WI38 (cell line): ENCODE data around the gene COL18A1.
"Not testable (repeated sequence)": the region's sequence is repeated elsewhere in the genome, so short reads cannot be mapped to it uniquely, and the experiment has no call there.

ENCODE experiments used
- H3K4me3 ChIP-seq: 2 replicates; pipeline ENCODE4 v1.5.1; 2011; ENCODE audit warnings: low read depth, mild to moderate bottlenecking, control low read depth, low read length
- TF ChIP-seq, protein P1 (sequence below): IDR thresholded peaks from 2 replicates; pipeline ENCODE4 v1.5.1; 2012; ENCODE audit warnings: low read depth, mild to moderate bottlenecking, control low read depth, low read length

Gene COL18A1

DNA sequence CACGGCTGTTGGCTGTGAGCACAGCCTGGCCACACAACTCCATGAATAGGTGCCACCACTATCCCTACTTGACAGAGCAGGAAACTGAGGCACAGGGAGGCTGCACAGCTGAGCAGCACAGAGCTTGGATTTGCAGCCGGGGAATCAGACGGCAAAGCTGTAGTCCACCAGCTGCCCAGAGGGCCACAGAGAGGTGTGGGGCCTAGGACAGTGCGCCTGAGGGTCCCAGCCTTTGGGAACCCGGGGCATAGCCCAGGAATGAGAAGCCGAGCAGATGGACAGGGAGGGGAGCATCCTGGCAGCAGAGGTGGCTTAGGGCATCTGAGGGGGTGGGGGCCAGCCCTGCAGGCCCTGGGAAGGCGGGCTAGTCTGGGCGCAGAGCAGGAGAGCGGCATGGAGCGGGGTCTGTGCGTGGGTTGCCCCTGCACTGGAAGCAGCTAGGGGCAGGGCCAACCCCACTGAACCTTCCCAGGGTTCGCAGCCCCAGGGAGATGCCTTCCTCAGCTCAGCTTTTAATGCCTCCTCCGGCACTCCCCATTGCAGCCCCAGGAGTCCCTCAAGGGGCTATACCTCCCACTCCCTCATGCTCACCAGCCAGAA, 46.2 kb upstream of the COL18A1 start:
- TF ChIP-seq, protein P1, sequence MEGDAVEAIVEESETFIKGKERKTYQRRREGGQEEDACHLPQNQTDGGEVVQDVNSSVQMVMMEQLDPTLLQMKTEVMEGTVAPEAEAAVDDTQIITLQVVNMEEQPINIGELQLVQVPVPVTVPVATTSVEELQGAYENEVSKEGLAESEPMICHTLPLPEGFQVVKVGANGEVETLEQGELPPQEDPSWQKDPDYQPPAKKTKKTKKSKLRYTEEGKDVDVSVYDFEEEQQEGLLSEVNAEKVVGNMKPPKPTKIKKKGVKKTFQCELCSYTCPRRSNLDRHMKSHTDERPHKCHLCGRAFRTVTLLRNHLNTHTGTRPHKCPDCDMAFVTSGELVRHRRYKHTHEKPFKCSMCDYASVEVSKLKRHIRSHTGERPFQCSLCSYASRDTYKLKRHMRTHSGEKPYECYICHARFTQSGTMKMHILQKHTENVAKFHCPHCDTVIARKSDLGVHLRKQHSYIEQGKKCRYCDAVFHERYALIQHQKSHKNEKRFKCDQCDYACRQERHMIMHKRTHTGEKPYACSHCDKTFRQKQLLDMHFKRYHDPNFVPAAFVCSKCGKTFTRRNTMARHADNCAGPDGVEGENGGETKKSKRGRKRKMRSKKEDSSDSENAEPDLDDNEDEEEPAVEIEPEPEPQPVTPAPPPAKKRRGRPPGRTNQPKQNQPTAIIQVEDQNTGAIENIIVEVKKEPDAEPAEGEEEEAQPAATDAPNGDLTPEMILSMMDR, result no peak
- no peak overlapping the region for H3K4me3 ChIP-seq

DNA sequence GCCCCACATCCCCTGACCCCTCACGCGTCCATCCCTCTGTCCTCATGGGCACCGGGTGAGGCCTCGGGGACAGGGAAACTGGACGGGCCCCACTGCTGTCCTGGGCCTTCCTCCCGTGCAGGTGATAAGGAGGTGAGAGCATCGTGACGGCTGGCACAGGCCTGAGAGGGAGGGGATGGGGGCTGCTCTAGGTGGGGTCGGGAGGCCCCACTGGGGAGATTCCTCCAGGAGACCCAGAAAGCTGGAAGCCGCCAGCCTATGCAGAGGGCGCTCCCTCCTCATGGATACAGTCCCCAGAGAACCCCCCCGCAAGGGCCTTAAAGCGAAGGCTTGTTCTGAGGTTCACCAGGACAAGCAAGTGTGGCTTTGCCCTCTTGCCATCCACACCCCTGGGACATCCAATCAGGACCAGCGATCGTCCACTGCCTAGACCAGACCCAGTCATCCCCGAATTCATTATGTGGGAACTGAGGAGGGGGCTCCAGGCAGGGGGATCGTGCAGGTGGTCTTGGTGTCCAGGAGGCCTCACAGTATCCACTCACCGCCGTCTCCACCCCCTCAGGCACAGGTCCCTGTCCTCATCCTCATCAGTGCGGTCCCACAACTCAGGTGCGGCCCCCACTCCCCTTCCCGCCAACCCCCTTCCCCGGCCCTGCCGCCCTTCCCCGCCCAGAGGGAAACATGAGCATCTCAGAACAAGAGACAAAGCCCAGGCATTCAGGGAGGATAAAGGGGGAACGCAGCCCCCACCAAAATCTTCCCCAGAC, 45.3 kb upstream of the COL18A1 start:
- no peak overlapping the region for H3K4me3 ChIP-seq

DNA sequence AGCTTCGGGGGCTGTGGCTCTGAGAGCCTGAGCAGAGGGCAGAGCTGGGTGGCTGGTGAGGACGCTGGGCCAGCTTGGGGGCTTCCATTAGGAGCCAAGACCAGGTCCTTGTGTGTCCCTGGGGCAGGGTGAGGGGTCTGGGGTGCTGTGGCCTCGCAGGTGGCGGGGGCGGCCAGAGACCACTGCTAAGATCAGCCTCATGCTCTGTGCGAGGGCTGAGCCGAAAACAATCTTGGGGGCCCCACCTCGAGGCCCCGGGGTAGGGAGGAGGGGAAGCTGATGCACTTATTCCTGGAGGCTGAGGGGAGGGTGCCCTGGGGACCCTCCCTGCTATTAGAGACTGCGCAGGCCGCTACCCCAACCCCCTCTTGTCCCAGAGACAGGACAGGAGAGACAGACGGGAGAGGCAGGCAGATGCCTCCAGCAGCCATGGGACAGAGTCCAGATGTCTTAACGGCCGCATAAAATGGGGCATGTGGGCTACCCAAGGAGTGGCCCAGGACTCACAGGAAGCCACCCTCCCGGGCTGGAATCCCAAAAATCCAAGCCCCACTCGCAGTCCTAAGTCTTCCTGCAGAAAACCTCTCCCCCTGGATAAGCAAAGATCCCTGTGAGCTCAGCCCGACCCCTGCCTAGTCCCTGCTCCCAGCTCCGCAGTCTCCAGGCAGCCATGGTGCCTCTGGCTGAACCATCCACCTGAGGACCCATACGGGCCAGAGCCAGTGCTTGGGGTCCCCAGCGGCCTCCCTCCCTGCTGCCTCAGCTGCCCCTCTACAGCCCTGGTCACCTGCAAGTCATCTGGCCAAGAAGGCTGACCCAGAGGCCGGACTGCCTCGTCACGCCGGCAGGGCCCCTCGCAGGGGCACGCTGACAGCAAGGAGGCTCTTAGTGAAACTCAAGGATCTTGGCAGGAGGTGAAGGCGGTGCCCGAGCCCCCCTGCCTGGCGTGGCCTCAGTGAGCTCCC, 43.6 kb upstream of the COL18A1 start:
- TF ChIP-seq, protein P1, result no peak
- no peak overlapping the region for H3K4me3 ChIP-seq

More for the DNA sequence above, 45.3 kb upstream of the COL18A1 start:
- TF ChIP-seq, protein P1, result no peak

DNA sequence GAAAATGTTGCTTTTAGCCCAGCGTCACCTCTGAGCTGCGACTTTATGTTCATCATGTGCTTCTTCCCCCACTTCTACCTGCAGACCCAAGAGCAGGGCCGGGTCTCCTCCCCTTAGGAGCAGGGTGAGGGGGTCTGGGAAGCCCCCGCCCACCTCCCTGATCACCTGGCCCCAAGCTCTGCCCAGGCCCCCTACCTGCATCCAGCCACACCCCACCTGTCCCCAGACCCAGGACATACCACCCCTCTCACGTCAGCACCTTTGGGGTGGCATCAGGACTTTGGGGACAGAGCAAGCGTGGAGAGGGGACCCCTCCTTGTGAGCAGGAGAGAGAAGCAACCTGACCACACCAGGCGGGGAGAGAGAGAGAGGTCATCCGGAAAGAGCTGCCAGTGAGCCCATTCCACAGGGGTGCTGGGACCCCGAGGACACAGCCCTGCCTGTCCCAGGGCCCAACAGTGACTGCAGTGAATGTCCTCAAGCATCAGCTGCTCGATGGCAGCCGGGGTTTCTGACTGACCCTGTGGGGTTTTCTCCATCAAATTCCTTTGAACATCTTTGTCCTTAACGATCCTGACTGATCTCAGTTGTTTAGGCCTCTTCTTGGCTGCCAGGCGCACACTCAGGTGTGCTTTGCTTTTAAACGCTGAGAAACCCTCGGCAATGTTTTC, 42.8 kb upstream of the COL18A1 start:
- TF ChIP-seq, protein P1, result no peak
- no peak overlapping the region for H3K4me3 ChIP-seq

DNA sequence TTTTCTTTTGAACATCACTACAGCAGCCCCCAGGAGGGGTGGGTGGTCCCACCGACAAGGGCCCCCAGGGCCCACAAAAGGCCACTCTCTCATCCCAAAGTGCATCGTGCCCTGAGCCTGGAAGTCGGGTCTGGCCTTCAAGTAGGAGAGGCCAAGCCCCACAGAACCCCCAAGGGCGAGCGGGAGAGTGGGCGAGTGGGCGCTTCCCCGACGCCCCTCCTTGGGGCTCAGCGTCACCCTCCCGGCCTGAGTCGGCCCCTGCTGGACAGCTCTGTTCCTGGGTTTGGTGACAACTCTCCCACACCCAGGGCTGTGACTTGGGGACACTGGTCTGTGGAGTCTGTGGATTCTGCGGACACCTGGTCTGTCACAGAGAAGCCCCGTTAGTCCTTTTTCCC, 42.2 kb upstream of the COL18A1 start:
- TF ChIP-seq, protein P1, result no peak
- H3K4me3 ChIP-seq, result no peak overlapping the region

DNA sequence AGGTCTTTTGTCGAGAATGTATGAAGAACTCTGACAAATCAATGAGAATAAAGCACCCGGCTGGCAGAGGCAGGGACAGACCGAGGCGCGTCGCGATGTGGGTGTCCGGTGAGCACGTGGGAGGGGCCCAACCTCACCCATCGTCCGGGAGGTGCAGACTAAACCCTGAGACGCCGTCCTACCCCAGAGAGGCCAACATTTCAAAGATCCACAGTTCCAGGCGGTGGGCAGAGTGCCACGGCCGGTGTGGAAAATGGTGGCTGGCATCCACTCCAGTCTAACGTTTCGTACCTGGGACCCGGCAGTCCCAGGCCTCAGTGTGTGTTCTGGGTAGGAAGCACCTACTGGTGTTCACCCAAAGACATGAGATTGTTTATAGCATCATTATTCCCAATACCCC, 41.7 kb upstream of the COL18A1 start:
- not testable (repeated sequence) for H3K4me3 ChIP-seq

DNA sequence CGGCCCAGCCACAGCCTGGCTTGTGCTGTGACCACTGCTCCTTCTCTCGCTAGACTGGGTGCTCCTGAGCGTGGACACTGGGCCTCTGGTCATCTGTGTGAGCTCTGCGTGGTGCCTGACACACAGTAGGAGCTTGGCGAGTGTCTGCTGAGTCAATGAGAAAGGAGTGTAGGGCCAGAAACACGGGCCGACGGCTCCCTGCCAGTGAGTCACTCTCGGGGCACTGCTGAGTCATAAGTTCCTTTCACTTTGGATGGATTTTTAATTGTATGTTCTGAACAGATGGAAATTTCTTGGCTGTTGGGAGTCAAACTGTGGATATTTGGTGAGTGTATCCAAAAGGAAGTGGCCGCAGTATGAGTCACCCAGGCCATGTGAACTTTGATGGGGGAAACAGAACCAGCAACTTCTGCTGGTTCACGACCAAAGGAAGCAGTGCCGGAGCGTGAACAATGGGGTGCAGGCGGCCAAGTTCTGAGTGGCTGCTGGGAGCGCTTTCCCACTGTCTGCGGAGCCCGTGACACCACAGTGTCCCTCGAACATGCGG, 41.0 kb upstream of the COL18A1 start:
- H3K4me3 ChIP-seq, result peak overlapping the region; percentile 37
- TF ChIP-seq, protein P1, result no peak
